ENCODE measurements around the gene PLXNA2. TPM values are rescaled to one million over a fixed set of nuclear protein-coding genes. Genes with fewer than 3 reads are reported as not detected.

The PLXNA2 gene
- total and polyA plus RNA-seq, 2 donors (not counting 3 experiments of a cell fraction or from before 2014, with no cell fraction given), result 42.6 to 229 TPM

DNA sequence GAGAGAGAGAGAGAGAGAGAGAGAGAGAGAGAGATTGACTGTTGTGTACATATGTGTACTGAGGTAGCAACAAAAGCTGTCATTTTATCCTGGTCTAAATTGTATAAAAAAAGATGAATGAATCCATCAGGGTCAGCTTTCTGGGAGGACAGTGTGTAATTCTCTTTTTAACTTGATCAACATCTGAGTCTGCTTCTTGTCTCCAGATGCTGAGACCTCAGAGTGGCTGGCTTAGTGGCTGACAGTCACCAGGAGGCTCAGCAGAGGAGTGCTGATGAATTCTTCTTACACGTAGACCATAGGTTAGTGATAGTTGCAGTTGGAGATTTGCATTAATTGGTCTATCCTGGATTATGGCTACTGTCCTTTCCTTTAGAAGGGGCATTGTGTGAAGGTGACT, 28.5 kb upstream of the PLXNA2 start:
- Histone ChIP-seq H3K9ac (replicated peaks; ENCODE audit: extremely low read depth, insufficient read depth, low read length) (no peak overlapping the region), H3K27ac (ENCODE audit: insufficient read depth, low read depth, low read length) (no peak overlapping the region), H4K20me1 (replicated peaks; ENCODE audit: control insufficient read depth, extremely low read depth, insufficient read depth, low read length) (no peaks in the 10 kb centered on the region), H3K79me2 (ENCODE audit: control insufficient read depth, insufficient read depth, low read length) (no peaks in the 10 kb centered on the region), H3K9me1 (replicated peaks; ENCODE audit: control insufficient read depth, extremely low read depth, insufficient read depth, low read length) (no peaks in the 10 kb centered on the region), H3K27me3 (ENCODE audit: control insufficient read depth in 2 of 2, insufficient read depth in 2 of 2, low read length in 2 of 2) (peaks cover 23 to 60% of the 10 kb centered on the region in 2 experiments), H3K4me1 (ENCODE audit: control insufficient read depth, extremely low read depth, insufficient read depth, low read length) (no peaks in the 10 kb centered on the region), H3K4me2 (ENCODE audit: insufficient read depth, low read length) (no peak overlapping the region), H3K4me3 (replicated peaks in 1 of 3; ENCODE audit: insufficient read depth in 1 of 3, low read depth in 1 of 3, low read length in 3 of 3) (no peak overlapping the region), H3K36me3 (ENCODE audit: control insufficient read depth in 2 of 2, extremely low read depth in 1 of 2, insufficient read depth in 2 of 2, low read length in 2 of 2) (no peaks in the 10 kb centered on the region), H2AFZ (ENCODE audit: low read depth, low read length) (no peak overlapping the region), H3K9me3 (replicated peaks; ENCODE audit: control insufficient read depth, insufficient read depth, low read length) (no peaks in the 10 kb centered on the region)
- intact Hi-C loops (cut with micrococcal nuclease), result no loop called here
- FAIRE-seq, result no peak
- dilution Hi-C loops (cut with MboI; ENCODE audit: extremely low pct_ligation_motif_present, low sequenced_read_pairs), result no loop called here
- ChIA-PET POLR2A (no interaction called here), CTCF (no interaction called here)
- TF ChIP-seq POLR2AphosphoS5 (IDR thresholded peaks at IDR 0.05; ENCODE audit: insufficient read depth, low read depth, low read length), result no peak
- TF ChIP-seq POLR2A (IDR thresholded peaks at IDR 0.05; ENCODE audit: low read depth, low read length), result no peak
- TF ChIP-seq MYC (IDR thresholded peaks at IDR 0.05; ENCODE audit: low read depth, low read length), result no peak
- TF ChIP-seq JUN (IDR thresholded peaks at IDR 0.05; ENCODE audit: borderline replicate concordance, insufficient read depth, insufficient read length, low read depth), result no peak
- TF ChIP-seq, protein P1, sequence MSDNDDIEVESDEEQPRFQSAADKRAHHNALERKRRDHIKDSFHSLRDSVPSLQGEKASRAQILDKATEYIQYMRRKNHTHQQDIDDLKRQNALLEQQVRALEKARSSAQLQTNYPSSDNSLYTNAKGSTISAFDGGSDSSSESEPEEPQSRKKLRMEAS (IDR thresholded peaks at IDR 0.05; ENCODE audit: insufficient read depth, insufficient read length), result no peak
- no peak for TF ChIP-seq EZH2 (IDR thresholded peaks at IDR 0.05; ENCODE audit: borderline replicate concordance, low read depth, low read length, severe bottlenecking)
- no peak for TF ChIP-seq GATA2 (IDR thresholded peaks at IDR 0.05; ENCODE audit: insufficient read depth, insufficient read length, low read depth, low read length)
- no peak for TF ChIP-seq FOS (IDR thresholded peaks at IDR 0.05; ENCODE audit: borderline replicate concordance, insufficient read depth, low read length)
- TF ChIP-seq, protein P2, sequence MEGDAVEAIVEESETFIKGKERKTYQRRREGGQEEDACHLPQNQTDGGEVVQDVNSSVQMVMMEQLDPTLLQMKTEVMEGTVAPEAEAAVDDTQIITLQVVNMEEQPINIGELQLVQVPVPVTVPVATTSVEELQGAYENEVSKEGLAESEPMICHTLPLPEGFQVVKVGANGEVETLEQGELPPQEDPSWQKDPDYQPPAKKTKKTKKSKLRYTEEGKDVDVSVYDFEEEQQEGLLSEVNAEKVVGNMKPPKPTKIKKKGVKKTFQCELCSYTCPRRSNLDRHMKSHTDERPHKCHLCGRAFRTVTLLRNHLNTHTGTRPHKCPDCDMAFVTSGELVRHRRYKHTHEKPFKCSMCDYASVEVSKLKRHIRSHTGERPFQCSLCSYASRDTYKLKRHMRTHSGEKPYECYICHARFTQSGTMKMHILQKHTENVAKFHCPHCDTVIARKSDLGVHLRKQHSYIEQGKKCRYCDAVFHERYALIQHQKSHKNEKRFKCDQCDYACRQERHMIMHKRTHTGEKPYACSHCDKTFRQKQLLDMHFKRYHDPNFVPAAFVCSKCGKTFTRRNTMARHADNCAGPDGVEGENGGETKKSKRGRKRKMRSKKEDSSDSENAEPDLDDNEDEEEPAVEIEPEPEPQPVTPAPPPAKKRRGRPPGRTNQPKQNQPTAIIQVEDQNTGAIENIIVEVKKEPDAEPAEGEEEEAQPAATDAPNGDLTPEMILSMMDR (IDR thresholded peaks at IDR 0.05; ENCODE audit: extremely low read depth in 1 of 2, insufficient read depth in 1 of 2, low read depth in 1 of 2, low read length in 2 of 2), result no peak
- BruUV-seq (replicated peaks), result no TSS peak
- no peak for DNase-seq (ENCODE audit: low read depth, low spot score)
